Fibroblast of villous mesenchyme (primary cell): Measurements from ENCODE around the gene CCL24. TPM values are rescaled to one million over a fixed set of nuclear protein-coding genes. Genes with fewer than 3 reads are reported as not detected.

Source experiments
- DNase-seq: peaks from one replicate; pipeline ENCODE4 v3.0.0-alpha.2; 2010; ENCODE audit warnings: low read depth
- H3K4me3 ChIP-seq: 2 replicates; pipeline ENCODE4 v1.5.1; 2011; ENCODE audit warnings: low read depth, mild to moderate bottlenecking, low read length
- total RNA-seq: library from RNA; depleted of rRNA; stranded (reverse); fragments of >200 nt; gene quantifications from 2 replicates; pipeline ENCODE4 v1.2.3, GENCODE V29; 2012
- TF ChIP-seq, protein P1 (sequence below): IDR thresholded peaks from 2 replicates; pipeline ENCODE4 v1.5.1; 2012; ENCODE audit warnings: low read depth, mild to moderate bottlenecking, low read length; ENCODE audit not compliant: insufficient read depth

Gene CCL24
- total RNA-seq, 1 donor: not detected

DNA sequence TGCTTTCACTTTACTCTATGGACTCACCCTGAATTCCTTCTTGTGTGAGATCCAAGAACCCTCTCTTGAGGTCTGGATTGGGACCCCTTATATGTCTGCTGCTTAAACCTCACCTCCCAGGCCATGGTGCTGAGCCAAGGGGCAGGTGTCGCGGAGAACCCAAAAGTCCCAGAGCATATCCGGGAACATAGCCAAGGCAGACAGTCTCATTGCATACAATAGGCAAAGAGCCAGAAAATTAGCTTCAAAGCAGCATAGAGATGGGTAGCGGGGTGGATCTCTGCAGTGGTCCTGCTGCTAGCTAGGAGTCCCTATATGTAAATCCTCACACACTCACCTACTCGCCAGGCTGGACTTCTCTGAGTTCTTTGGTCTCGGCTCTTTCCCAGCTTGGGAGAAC lies 5.5 kb downstream of the CCL24 start:
- TF ChIP-seq, protein P1, sequence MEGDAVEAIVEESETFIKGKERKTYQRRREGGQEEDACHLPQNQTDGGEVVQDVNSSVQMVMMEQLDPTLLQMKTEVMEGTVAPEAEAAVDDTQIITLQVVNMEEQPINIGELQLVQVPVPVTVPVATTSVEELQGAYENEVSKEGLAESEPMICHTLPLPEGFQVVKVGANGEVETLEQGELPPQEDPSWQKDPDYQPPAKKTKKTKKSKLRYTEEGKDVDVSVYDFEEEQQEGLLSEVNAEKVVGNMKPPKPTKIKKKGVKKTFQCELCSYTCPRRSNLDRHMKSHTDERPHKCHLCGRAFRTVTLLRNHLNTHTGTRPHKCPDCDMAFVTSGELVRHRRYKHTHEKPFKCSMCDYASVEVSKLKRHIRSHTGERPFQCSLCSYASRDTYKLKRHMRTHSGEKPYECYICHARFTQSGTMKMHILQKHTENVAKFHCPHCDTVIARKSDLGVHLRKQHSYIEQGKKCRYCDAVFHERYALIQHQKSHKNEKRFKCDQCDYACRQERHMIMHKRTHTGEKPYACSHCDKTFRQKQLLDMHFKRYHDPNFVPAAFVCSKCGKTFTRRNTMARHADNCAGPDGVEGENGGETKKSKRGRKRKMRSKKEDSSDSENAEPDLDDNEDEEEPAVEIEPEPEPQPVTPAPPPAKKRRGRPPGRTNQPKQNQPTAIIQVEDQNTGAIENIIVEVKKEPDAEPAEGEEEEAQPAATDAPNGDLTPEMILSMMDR: no peak
- no peak overlapping the region for H3K4me3 ChIP-seq
- DNase-seq: no peak

DNA sequence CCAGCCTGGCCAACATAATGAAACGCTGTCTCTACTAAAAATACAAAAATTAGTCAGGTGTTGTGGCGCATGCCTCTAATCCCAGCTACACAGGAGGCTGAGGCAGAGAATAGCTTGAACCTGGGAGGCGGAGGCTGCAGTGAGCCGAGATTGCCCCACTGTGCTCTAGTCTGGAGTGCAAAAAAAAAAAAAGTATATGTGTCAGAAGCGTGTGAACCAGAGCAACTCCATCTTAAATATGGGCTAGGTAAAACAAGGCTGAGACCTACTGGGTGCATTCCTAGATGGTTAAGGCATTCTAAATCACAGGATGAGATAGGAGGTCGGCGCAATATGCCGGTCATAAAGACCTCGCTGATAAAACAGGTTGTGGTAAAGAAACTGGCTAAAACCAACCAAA lies 6.2 kb downstream of the CCL24 start:
- DNase-seq: no peak
- no peak overlapping the region for H3K4me3 ChIP-seq
- TF ChIP-seq, protein P1: no peak

DNA sequence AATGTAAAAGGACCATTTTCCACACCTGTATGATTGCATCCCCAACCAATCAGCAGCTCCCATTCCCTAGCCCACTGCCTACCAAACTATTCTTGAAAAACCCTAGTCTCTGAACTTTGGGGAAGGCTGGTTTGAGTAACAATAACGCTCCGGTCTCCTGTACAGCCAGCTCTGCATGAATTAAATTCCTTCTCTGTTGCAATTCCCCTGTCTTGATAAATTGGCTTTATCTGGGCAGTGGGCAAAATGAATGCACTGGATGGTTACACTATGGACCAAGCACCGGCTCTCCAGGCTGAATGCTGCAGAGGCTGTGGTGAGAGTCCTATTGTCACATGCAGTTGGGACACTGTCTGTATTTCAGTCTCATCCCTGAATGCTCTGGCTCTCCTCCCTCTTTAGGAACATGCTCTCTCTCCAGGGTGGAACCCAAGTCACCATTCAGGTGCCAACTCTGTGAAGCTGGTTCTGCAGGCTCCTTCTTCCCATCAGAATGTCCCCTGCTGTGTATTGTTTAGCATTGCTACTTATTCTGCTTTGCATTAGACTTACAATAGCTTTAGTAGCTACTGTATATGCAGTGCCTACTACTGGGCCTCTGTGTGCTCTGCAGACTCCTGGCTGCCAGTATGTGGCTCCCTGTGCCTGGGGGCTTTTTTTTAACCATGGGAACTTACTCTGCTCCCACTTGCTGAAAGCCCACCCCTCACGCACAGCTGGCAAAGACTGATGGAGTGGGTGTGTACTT lies 6.9 kb downstream of the CCL24 start:
- TF ChIP-seq, protein P1: no peak
- H3K4me3 ChIP-seq: no peak overlapping the region
- DNase-seq: no peak

DNA sequence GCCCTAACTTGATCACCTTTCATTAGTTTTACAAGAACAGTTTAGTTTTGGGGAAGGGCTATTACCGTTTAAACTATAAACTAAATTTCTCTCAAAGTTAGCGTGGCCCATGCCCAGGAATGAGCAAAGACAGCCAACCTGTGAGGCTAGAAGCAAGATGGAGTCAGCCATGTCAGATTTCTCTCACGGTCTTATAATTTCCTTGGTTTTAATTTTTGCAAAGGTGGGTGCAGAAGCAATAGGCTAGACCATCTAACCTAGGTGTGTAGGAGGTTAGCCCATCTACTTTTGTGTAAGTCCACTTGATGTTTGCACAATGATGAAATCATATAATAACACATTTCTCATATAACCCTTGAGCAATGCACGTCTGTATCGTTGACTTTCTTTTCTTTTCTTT lies 8.9 kb downstream of the CCL24 start:
- DNase-seq: no peak
- H3K4me3 ChIP-seq: no peak overlapping the region

DNA sequence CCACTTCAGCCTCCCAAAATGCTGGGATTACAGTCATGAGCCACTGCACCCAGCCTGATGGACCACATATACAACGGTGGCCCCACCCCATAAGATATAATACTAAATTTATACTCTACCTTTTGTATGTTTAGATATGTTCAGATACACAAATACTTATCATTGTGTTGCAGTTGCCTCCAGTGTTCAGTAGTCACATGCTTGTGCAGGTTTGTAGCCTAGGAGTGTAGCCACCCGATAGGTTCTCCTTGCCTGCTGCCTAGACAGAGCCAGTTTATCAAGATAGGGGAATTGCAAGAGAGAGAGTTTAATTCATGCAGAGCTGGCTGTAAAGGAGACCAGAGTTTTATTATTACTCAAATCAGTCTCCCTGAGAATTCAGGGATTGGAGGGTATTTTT lies 9.6 kb downstream of the CCL24 start:
- no peak for DNase-seq
- H3K4me3 ChIP-seq: no peak overlapping the region
- TF ChIP-seq, protein P1: no peak

More for the DNA sequence above, 8.9 kb downstream of the CCL24 start:
- TF ChIP-seq, protein P1: no peak

DNA sequence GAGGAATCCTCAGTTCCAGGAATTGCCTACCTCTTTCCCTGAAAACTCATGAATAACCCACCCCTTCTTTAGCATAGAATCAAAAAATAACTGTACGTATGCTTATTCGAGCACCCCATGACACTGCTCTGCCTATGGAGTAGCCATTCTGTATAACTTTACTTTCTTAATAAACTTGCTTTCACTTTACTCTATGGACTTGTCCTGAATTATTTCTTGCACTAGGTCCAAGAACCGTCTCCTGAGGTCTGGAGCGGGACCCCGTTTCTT lies 11.1 kb downstream of the CCL24 start:
- no peak for DNase-seq
- no peak overlapping the region for H3K4me3 ChIP-seq
- TF ChIP-seq, protein P1: no peak

DNA sequence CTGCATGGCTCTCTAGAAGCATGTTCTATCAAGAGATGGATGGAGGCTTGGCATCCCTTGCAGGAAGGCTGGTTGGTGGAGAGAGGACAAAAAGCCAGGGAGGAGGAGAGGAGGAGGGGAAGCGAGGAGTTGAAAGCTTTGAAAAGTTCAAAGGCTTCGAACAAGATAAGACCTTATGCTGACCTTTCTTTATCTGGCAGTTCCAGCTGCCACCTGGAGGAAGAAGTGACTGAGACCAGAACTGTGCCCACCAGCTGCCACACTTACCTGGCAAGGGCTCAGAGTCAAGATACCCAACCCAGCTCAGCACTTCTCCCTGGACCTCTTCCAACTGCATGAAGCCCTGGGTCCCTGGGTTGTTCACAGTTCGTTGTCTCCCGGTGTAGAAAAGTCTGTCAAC lies 14.8 kb downstream of the CCL24 start:
- TF ChIP-seq, protein P1: no peak
- no peak overlapping the region for H3K4me3 ChIP-seq
- no peak for DNase-seq
